Measurements from ENCODE around the gene ADA.
A peak's percentile ranks its signal among the peaks of the same experiment; 100 is the strongest.
"Not testable (repeated sequence)": the region's sequence is repeated elsewhere in the genome, so short reads cannot be mapped to it uniquely, and the experiment has no call there.

ADA gene

DNA sequence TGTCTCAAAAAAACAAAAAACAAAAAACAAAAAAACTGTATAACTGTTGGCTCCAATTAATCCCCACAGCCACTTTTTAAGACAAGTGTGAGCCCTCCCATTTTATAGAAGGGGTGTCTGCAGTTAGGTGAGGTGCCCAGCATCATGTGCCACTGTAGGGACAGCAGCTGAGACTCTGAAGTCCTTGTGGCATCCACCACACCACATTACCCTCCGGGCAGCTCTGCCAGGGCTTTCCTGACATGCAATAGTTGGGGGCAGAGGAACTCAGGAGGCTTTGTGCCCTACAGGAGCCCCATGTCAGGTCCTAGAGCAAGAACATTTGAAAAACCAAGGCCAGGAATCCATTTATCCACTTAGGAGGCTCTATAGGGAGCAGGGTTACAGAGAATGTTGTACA is 51.8 kb downstream of the ADA start:
- no peak for DNase-seq (ENCODE audit: low spot score)

DNA sequence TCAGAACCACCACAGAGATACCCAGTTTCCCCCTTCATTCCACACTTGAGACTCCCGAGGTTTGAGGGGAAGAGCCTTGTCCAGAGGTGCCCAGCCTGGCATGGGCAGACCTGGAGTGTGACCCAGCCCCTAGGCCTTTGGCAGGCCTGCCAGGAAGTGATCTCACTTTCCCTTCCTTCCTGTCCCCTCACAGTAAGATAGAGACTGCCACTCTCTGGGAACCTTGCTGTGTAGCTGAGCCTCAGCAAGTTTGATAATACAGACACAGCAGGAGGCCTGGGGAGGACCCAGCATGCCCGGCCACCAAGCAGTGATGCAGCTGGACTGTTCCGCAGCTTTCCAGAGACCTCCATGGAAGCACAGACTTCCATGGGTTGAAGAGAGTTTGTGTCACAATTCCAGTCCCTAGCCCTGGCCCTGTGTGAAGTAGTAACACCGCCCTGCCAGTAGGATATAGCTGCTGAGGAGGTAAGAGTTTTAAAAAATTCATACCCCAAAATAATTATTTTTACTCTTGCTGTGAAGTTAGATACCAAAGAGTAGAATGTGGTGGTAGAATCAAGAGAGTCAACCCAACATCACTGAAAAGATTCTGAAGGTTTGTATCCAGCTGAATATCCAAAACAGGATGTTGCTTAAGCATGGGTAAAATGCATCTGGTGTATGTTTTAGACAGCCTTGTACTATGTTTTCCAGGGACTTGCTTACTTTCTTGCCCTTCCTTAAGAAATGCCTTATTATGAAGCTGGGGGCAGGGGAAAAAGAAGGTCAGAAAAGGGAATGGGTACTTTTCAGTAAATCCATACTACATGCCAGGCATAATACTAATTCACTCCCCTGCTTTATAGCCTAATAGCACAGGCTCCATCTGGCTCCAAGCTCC is 52.8 kb downstream of the ADA start:
- DNase-seq (ENCODE audit: low spot score), result no peak

DNA sequence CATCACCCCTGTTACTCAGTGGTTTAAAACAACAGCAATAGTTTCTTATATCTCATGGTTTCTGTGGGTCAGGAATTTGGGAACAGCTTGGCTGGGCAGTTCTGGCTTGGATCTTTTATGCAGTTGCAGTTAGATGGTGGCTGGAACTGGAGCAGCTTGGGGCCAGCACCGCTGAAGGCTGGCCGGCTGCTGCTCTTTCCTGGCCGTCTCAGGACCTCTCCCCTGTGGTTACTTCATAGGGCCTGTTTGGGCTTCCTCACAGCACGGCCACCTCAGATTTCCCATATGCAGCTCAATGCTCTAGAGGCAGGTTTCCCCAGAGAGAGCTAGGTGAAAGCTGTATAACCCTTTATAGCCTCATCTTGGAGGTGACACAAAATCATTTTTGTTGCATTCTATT is 53.6 kb downstream of the ADA start:
- no peak for DNase-seq (ENCODE audit: low spot score)

DNA sequence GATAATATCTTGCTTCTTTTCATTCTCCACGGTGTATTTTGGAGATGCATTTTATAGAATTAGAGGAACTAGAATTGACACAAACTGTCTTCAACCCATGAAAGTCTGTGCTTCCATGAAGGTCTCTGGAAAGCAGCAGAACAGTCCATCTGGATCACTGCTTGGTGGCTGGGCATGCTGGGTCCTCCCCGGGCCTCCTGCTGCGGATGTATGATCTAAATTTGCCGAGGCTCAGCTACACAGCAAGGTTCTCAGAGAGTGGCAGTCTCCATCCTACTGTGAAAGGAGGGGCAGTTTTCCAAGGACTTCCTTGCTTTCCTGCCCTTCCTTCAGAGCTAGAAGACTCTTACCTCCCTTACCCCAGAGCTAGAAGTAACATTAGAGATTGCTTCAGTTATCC is 54.0 kb downstream of the ADA start:
- DNase-seq (ENCODE audit: low spot score), result peak; percentile 12

DNA sequence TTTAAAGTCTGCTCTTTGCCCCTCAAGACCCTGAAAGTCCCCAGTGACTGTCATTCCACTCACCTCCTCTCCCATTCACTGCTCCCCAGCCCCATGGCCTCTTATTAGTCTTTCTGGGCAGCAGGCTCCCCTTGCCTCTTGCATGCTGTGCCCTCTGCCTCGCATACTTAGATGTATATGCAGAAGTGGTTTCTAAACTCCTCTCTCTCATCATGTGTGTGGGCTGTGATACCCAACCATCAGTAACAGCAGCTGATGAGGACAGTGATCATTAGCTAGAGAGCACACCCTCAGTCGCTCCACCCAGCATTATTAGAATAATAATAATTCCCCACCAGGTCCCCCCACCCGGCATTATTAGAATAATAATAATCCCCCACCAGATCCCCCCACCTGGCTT is 54.6 kb downstream of the ADA start:
- DNase-seq (ENCODE audit: low spot score), result no peak

DNA sequence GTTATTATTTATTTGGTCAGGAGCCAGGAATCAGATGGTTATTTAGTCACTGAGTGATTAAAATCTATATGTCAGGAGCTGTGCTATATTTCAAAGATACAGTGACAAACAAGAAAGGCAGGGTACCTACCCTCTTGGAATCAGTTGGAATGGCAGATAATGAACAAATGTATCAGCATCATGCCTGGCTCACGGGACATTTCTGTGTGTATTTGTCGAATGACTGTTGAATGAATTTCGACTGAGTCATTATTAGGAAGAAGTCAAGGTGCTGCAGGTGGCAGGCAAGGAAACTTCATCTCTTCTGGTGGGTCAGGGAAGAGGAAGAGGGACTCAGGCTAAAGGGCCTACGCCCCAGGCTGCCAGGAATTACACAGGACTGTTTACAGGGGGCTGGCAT is 55.5 kb downstream of the ADA start:
- no peak for DNase-seq (ENCODE audit: low spot score)

DNA sequence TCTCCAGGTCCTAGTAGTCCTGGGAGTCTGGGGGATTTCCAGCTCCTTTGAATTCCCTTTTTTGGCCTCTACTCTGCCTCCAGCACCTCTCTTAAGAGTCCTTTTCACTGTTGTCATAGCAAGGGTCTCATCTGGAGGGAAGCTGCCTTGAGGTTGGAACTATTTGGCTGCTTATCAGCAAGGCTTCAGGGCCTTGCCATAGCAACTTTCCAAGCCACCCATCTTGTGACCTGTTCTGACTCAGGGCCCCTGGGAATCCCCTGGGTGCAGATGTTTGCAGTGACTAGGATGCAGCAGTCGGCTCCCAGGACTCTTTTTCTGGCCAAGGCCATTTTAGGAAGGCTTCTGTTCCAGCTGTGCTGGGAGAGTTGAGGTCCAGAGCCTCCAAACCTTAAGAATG is 56.8 kb downstream of the ADA start:
- no peak for DNase-seq (ENCODE audit: low spot score)

DNA sequence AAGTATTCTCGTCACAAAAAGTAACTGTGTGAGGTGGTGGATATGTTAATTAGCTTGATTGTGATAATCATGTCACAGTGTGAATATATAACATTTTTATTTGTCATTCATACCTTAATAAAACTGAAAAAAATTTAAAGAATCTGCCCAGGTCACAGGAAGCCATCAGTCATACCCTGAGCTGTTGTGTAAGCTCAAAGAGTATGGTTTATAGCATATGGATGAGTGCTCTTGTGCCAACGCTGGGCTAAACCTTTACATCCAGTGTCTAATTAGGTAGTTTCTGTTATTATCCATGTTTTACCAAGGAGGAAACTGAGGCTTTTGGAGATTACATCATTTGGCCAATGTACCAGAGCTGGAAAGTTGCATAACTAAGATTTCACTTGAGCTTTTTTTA is 57.7 kb downstream of the ADA start:
- no peak for DNase-seq (ENCODE audit: low spot score)

DNA sequence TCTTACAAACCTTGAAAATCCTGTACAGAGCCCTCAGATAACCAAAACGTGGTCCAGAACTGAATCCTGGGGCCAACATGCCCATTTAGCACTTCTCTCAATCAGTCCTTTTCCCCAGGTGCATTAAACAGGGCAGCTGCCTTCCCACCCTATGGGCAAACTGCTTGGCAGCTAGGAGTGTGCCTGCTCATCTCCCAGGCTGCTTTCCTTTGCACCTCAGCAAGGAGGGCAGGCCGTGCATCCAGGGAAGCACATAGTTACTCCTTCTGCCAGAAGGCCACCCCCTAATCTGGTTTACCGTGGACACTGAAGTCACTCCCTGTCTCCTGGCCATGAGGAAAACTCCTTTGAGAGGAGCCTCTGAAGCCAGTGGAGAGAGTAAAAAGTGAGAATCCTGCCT is 59.1 kb downstream of the ADA start:
- DNase-seq (ENCODE audit: low spot score), result no peak

DNA sequence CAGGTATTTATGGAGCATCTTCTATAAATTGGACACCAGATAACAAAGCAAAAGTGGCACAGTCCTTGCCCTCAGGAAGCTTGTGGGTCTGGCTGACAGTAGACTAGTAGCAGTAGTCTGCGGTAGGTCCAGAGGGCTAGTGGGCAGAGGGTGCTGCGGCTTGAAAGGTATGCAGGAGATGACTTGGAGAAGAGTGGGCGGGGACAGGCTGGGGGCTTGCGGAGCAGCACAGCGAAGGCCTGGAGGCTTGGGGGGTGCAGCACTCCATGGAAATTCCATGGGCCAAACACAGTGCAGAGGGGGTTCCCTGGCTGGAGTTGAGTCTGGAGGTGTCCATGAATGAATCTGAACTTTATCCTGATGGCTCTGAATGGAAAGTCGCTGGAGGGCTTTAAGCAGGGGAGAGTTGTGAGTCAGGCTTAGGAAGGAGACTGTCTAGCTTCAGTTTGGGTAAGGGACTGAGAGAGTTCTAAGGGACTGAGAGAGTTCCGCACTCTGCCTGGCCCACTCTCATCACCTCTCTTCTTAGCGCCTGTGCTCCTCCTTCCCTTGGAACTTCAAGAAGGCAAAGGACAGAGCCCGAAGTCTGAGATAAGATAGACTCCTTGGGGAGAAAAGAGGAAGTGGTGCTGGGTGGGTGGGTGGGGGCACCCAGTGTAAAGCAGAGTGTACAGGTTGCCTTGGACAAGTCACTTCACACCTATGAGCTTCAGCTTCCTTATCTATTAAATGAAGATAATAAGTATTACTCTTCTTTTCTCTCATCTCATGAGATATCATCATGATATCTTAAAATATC is 60.3 kb downstream of the ADA start:
- no peak for DNase-seq (ENCODE audit: low spot score)

DNA sequence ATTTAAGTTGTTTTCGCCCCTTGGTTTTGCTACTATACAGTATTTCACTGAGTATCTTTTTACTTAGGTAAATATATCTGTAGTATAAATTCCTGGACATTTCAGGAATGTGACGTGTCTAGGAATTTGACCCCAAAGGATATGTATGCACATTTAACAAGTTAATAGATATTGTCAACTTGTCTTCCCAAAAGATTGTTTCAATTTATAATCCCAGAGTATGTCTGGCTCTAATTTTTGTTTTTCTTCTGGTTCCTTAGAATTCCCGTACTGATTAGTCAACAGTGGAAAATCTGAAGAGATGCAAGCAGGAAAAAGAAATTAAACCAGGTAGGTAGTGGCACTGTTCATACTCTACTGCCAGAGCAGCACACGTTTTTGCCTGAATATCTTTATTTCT is 62.0 kb downstream of the ADA start:
- DNase-seq (ENCODE audit: low spot score), result no peak

DNA sequence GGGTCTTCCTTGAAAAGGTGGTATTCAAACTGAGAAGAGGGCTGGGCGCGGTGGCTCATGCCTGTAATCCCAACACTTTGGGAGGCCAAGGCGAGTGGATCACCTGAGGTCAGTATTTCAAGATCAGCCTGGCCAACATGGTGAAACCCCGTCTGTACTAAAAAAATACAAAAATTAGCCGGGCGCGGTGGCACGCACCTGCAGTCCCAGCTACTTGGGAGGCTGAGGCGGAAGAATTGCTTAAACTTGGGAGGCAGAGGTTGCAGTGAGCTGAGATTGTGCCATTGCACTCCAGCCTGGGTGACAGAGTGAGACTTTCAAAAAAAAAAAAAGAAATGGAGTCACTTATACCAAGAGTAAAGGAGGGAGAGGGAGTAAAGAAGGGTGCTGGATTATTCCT is 63.2 kb downstream of the ADA start:
- DNase-seq (ENCODE audit: low spot score), result not testable (repeated sequence)

DNA sequence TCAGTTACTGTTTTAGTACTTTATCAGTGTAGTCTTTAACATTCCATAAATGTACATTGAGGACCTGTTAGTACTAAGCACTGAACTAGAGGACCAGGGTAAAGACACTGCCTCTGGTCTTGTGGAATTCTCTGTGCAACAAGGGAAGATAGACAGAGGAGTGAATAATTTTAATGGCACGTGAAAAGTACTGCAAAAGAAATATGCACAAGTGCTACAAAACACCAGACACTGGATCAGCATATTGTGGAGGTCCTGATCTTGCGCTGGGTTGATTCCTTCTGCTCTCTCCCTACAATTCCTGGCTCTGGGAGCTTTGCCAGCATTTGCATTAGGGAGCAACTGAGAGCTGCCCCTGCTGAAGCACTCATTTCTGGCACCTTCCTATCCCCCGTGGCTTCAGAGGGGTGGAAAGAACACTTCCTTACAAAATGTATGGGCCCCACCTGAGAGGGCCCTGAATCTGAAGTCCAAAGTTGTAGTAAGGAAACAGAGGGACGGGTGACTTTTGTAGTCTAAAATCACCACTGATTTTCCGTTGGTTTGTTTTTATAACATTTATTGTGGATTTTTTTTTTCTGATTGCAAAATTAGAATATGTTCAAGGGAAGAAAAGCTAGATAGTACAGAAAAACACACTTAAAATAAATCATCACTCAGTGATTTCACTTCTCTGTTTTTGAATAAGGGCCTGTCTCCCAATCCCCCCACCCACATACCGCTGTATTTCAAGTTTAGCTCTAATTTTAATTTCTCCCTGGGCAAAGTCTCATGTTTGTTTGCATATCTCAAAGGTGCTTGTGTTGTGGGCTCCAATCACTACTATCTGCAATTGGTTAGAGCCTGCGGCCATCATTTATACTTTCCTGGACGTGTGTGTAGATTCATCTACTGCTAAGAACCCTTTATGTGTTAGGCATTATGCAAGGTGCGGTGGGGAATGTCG is 64.2 kb downstream of the ADA start:
- no peak for DNase-seq (ENCODE audit: low spot score)

DNA sequence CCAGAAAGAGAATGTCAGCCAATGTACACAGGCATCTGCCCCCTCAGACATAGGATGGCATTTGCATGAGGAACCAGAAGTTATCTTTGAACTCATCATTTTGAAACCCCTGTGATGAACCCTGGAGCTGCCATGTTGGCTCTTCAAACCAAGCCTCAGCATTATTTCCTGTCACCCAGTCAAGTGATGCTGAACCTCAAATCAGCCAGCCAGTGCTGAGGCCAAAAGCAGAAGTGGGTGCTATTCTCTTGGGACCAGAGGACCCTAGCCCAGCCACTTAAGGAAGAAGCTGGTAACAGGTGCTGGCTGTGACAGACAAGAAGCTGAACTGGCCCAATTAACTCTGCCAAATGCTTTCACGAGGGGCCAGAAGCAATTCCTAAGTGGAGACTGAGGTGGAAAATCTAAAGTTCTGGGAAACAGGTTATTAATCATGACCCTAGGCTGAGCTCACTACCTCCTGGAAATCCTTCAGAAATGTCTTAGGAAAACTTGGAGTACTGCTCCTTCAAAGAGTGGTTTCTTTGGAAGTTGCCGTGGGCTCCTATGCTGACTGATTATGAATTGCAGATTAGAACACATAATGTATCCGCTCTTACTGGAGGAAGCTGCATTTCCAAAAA is 65.1 kb downstream of the ADA start:
- no peak for DNase-seq (ENCODE audit: low spot score)

DNA sequence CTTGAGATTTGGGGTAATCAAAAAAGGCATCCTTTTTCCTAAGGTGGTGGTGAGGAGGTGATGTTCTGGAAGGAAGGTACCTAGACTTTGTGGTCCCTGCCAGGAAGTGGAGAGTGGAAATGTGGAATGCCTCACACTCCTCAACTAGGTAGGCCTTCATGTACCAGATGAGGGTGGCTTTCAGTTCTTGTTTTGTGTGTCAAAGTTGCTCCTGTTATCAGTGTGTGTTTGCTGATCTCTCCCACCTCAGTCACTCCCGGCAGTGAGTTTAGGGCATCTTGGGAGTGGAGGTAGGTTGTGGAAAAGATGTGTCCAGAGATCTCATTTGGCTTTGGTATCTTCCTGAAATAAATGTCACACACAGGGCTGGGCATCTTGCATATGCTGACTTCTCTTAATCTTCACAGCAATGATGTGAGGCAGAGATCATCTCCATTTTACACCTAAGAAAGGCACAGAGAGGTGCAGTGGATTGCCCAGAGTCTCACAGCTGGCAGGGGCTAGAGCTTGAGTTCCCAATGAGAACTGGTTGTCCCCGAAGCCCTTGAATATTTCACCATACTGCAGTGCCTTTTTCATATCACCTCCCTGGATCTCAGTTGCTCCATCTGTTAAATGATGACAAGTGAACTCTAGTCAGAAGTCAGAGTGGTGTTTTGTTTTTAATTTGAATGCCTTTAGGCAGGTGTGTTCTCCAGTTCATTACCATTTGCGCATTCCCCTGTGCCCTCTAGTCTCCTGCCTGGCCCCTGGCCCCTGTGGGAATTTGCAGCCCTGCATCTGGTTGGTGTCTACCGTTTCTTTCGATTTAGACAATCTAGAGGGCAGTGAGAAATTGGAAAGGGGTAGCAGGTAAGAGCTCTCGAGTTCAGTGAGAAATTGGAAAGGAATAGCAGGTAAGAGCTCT is 66.2 kb downstream of the ADA start:
- no peak for DNase-seq (ENCODE audit: low spot score)

DNA sequence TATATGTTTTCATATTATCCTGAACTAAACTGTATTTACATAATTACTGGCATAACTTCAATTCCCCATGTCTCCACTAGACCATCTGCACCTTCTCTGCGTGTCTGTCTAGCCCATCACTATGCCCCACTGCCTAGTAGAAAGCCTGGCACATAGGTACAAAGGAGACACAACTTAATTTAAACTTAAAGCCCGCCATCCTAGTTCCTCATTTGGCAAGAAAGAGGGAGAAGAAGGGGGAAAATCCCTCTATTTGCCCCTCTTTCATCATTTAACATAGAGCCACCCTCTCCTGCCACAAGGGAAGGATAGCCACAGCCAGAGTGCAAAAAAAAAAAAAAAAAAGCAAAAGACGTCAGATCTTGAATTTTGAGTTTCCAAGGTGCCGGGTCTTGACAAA is 67.3 kb downstream of the ADA start:
- no peak for DNase-seq (ENCODE audit: low spot score)

DNA sequence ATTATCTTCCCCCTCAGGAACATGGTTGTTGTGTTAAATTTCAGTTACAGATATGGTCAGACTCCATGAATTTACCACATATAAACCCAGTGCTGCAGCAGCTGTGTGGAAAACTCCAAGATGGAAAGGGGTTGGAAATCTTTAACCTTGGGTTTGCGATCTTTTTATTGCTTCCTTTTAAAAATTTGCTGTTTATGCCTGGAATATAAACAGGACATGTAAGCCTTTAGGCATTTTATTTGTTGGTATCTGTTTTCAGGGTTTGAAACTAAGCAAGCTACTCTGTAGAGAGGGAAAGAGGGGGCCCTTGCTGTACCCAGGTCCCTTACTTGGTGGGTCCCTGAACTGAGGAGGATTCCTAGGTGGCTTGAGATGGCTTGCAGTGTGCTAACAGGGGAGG is 68.3 kb downstream of the ADA start:
- DNase-seq (ENCODE audit: low spot score), result no peak

DNA sequence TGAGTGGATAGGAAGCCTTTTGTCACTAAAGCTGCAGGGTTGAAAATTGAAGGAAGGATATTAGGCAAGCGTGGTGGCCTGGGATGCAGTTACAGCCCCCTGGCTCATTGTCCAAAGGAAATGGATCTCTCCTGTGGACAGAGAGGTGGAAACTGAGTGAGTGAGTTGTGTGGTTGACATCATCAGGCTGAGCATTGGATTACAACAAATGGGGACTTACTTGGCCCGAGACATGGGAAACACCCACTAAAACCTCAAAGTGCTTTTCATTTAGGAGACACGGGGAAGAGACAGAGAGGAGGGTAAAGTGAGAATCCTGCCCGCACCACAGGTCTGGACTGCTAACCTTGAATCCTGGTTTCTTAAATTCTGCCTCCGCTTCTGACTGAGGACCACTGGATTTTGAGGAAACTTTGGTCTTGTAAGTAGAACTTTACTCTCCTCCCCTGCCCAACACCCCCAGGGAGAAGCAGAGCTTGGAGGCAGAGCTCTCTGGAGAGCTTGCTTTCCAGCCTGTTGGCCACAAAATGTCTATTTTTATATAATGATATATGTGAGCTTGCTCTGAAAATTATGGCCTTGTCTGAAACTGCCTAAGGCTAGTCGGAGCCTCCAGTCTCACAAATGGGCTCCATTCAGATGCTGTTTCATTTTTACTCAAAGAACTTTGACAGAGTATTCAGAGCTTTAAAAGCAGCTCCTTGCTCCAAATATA is 69.0 kb downstream of the ADA start, which contains the start of gene PKIG:
PKIG (plus strand) TSS at position 269 of the 715 bp plus-strand sequence. CDS start 31,978 bp downstream, outside the sequence.
- DNase-seq (ENCODE audit: low spot score), result no peak

DNA sequence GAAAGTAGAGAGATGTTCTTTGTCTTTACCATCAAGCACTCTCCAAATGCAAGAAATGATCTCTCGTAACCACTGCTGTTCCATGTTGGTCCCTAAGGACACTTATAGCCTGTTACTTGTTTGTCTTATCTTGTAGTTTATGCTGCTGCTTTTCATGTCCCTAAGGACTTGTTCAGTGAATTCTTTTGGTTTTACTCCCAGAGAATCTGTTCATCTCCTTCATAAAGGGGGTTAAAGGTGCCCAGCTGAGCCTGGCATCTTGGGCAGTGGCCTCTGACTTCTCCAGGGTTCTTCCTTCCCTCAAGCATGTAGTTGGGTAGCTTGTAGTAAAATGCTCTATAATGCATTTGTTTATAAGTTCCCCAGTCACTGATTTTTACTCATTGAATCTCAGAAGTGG is 70.0 kb downstream of the ADA start:
- DNase-seq (ENCODE audit: low spot score), result no peak

All from cerebellar cortex (tissue), 1 donor.